ENCODE data around the gene MEF2D.

The MEF2D gene

DNA sequence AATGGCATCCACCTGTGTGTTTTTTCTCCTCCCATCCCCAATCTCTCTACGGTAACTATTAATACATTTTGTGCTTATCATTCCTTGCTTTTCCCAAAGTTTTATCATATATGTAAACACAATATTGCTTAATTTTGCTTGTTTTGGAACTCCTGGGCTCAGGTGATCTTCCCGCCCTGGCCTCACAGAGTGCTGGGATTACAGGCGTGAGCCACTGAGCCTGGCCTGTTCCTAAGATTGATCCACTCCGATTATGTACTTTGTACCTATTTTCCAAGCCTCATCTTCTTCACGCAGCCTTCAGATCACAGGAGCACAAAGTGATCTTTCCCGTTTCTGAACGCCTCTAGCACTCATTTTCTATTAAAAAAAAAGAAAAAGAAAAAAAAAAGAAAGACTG lies 45.2 kb downstream of the MEF2D start:
- H3K9ac ChIP-seq (ENCODE audit: low read length), result no peak overlapping the region
- H3K4me1 ChIP-seq (ENCODE audit: control insufficient read depth, low read depth, low read length), result peaks cover 10% of the 10 kb centered on the region
- H3K18ac ChIP-seq (ENCODE audit: low read length), result no peak overlapping the region
- no peak overlapping the region for H3K56ac ChIP-seq (ENCODE audit: low read length)
- DNase-seq, result no peak
- no peak overlapping the region for H2BK15ac ChIP-seq (replicated peaks; ENCODE audit: low read depth)
- no peak overlapping the region for H3K4me2 ChIP-seq (ENCODE audit: low read length)
- no peak overlapping the region for H2BK120ac ChIP-seq (ENCODE audit: low read depth, low read length)
- H3K4ac ChIP-seq (ENCODE audit: low read depth, low read length), result no peak overlapping the region
- H4K8ac ChIP-seq (ENCODE audit: low read depth, low read length), result no peak overlapping the region
- H3K27me3 ChIP-seq (ENCODE audit: insufficient read depth, low read length, poor library complexity), result no peaks in the 10 kb centered on the region
- no peaks in the 10 kb centered on the region for H3K36me3 ChIP-seq (ENCODE audit: control insufficient read depth, insufficient read depth, low read length)
- H3K79me2 ChIP-seq (ENCODE audit: control insufficient read depth, insufficient read depth, low read length), result no peaks in the 10 kb centered on the region
- no peaks in the 10 kb centered on the region for H3K79me1 ChIP-seq (ENCODE audit: low read length)
- H2BK5ac ChIP-seq (ENCODE audit: low read length), result no peak overlapping the region
- no peak overlapping the region for H2AK5ac ChIP-seq (ENCODE audit: low read length)
- no peak overlapping the region for H4K5ac ChIP-seq (ENCODE audit: low read length)
- H3K23ac ChIP-seq (ENCODE audit: low read length), result no peak overlapping the region
- WGBS (ENCODE audit: extremely low coverage, insufficient coverage, low lambda C conversion rate), result no CpG with 5 or more reads among the region's 7 CpGs
- no peak overlapping the region for H3K27ac ChIP-seq (ENCODE audit: low read depth, low read length)
- no peak overlapping the region for H3K4me3 ChIP-seq (ENCODE audit: low read length)

DNA sequence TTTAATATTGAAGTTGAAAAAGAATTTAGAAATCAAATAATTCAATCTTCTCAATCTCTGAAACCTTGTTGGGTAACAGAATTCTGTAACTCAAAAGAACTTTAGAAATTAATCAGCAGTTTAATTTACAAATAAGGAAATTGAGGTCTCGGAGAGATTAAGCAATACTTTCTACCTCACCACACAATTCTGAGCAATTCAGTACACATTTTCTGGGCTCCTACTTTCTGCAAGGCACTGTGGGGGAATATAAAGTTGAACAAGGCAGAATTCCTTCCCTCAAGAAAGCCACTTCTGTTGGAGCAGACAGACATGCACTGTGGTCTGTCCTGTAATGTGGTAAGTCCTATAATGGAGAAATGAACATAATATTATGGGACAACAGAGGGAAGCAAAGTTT lies 47.7 kb downstream of the MEF2D start:
- no CpG with 5 or more reads among the region's 1 CpG for WGBS (ENCODE audit: extremely low coverage, insufficient coverage, low lambda C conversion rate)

DNA sequence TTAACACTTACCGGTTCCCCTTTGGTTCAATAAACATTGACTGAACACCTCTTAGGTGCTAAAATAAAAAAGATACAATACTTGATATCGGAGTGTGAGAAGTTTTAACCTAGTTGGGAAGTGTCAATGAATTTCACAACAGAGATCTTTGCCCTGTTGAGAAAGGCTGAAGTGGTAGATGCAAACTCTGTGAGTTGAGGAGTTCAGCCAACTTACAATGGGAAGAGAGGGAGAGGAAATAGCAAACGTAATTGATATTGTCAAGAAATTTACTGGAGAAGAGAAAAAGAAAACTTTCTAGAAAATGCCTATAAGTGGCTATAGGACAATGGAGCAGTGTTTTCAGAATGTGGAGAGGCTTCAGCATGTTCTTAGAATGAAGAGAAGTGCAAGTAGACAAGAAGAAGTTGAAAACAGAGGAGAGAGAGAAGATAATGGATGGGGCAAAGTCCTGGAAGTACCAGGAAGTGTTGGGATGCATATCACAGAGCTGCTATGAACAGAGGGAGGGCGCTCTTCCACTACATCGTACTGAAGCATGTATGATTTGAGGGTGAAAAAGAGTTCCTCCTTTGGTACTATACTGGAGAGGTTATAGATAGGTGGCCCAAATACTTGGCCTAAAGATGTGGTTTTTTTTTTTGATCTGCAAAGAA lies 48.9 kb downstream of the MEF2D start:
- no peak overlapping the region for H2BK5ac ChIP-seq (ENCODE audit: low read length)
- H3K56ac ChIP-seq (ENCODE audit: low read length), result no peak overlapping the region
- H3K23ac ChIP-seq (ENCODE audit: low read length), result no peak overlapping the region
- H3K27me3 ChIP-seq (ENCODE audit: insufficient read depth, low read length, poor library complexity), result no peaks in the 10 kb centered on the region
- H2BK15ac ChIP-seq (replicated peaks; ENCODE audit: low read depth), result no peak overlapping the region
- no peak for DNase-seq
- no peak overlapping the region for H4K5ac ChIP-seq (ENCODE audit: low read length)
- H3K27ac ChIP-seq (ENCODE audit: low read depth, low read length), result no peak overlapping the region
- no peaks in the 10 kb centered on the region for H3K79me2 ChIP-seq (ENCODE audit: control insufficient read depth, insufficient read depth, low read length)
- no peak overlapping the region for H4K8ac ChIP-seq (ENCODE audit: low read depth, low read length)
- H3K9ac ChIP-seq (ENCODE audit: low read length), result no peak overlapping the region
- H3K36me3 ChIP-seq (ENCODE audit: control insufficient read depth, insufficient read depth, low read length), result no peaks in the 10 kb centered on the region
- no peak overlapping the region for H2AK5ac ChIP-seq (ENCODE audit: low read length)
- no peak overlapping the region for H2BK120ac ChIP-seq (ENCODE audit: low read depth, low read length)
- no peak overlapping the region for H3K4ac ChIP-seq (ENCODE audit: low read depth, low read length)
- H3K4me3 ChIP-seq (ENCODE audit: low read length), result no peak overlapping the region
- no peaks in the 10 kb centered on the region for H3K79me1 ChIP-seq (ENCODE audit: low read length)
- no peak overlapping the region for H3K18ac ChIP-seq (ENCODE audit: low read length)
- no peak overlapping the region for H3K4me2 ChIP-seq (ENCODE audit: low read length)
- peaks cover 10% of the 10 kb centered on the region for H3K4me1 ChIP-seq (ENCODE audit: control insufficient read depth, low read depth, low read length)
- no CpG with 5 or more reads among the region's 5 CpGs for WGBS (ENCODE audit: extremely low coverage, insufficient coverage, low lambda C conversion rate)

More for the DNA sequence above, 47.7 kb downstream of the MEF2D start:
- Histone ChIP-seq H3K27me3 (ENCODE audit: insufficient read depth, low read length, poor library complexity) (no peaks in the 10 kb centered on the region), H4K5ac (ENCODE audit: low read length) (no peak overlapping the region), H3K4ac (ENCODE audit: low read depth, low read length) (no peak overlapping the region), H3K23ac (ENCODE audit: low read length) (no peak overlapping the region), H3K79me1 (ENCODE audit: low read length) (no peaks in the 10 kb centered on the region), H3K4me1 (ENCODE audit: control insufficient read depth, low read depth, low read length) (peaks cover 10% of the 10 kb centered on the region), H2BK120ac (ENCODE audit: low read depth, low read length) (no peak overlapping the region), H3K36me3 (ENCODE audit: control insufficient read depth, insufficient read depth, low read length) (no peaks in the 10 kb centered on the region), H4K8ac (ENCODE audit: low read depth, low read length) (no peak overlapping the region), H3K79me2 (ENCODE audit: control insufficient read depth, insufficient read depth, low read length) (no peaks in the 10 kb centered on the region), H2AK5ac (ENCODE audit: low read length) (no peak overlapping the region), H2BK5ac (ENCODE audit: low read length) (no peak overlapping the region), H3K4me2 (ENCODE audit: low read length) (no peak overlapping the region), H3K9ac (ENCODE audit: low read length) (no peak overlapping the region), H2BK15ac (replicated peaks; ENCODE audit: low read depth) (no peak overlapping the region), H3K27ac (ENCODE audit: low read depth, low read length) (no peak overlapping the region), H3K18ac (ENCODE audit: low read length) (no peak overlapping the region), H3K56ac (ENCODE audit: low read length) (no peak overlapping the region), H3K4me3 (ENCODE audit: low read length) (no peak overlapping the region)
- DNase-seq, result no peak

DNA sequence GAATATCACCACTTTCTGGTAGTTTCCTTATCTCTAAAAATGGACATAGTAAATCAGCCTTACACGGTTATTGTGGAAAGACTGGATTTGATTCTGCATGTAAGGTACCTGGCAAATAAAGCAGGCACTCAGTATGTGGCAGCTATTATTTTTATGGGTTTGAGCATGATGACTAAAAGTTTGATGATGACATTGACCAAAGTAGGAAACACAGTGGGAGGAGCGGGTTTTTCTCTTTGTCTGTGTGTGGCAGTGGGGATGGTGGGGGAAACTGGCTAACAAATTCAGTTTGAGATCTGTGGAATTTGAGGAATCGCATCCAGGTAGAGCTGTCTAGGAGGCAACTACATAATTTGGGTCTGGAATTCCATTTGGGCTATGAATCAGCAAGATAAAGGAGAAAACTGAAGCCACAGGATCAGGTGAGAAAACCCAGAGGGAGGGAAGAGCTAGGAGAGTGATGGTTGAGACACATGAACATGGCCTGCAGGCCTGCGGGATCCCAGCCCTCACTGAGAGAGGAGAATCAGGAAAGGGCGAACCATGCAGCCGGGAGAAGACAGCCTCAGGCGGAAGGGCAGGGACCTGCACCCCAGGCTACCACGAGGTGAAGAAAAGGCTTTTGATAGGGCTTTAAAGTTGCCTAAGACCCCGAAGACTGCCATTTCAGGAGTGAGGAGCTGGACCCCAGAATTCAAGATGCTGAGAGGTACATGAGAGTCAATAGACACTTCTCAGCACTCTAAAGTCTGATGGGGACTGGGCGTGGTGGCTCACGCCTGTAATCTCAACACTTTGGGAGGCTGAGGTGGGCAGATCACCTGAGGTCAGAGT lies 52.2 kb downstream of the MEF2D start:
- no peaks in the 10 kb centered on the region for H3K79me2 ChIP-seq (ENCODE audit: control insufficient read depth, insufficient read depth, low read length)
- H3K27ac ChIP-seq (ENCODE audit: low read depth, low read length), result no peak overlapping the region
- no peak overlapping the region for H2BK120ac ChIP-seq (ENCODE audit: low read depth, low read length)
- no peak overlapping the region for H4K8ac ChIP-seq (ENCODE audit: low read depth, low read length)
- H3K27me3 ChIP-seq (ENCODE audit: insufficient read depth, low read length, poor library complexity), result no peaks in the 10 kb centered on the region
- H3K4me3 ChIP-seq (ENCODE audit: low read length), result no peak overlapping the region
- no CpG with 5 or more reads among the region's 11 CpGs for WGBS (ENCODE audit: extremely low coverage, insufficient coverage, low lambda C conversion rate)
- no peak overlapping the region for H3K4me2 ChIP-seq (ENCODE audit: low read length)
- H3K4ac ChIP-seq (ENCODE audit: low read depth, low read length), result no peak overlapping the region
- no peak overlapping the region for H2BK5ac ChIP-seq (ENCODE audit: low read length)
- H3K4me1 ChIP-seq (ENCODE audit: control insufficient read depth, low read depth, low read length), result peaks cover 8% of the 10 kb centered on the region
- H3K36me3 ChIP-seq (ENCODE audit: control insufficient read depth, insufficient read depth, low read length), result no peaks in the 10 kb centered on the region
- no peak overlapping the region for H2AK5ac ChIP-seq (ENCODE audit: low read length)
- no peak overlapping the region for H3K18ac ChIP-seq (ENCODE audit: low read length)
- peak overlapping the region; percentile 30 for H3K56ac ChIP-seq (ENCODE audit: low read length)
- no peak overlapping the region for H3K23ac ChIP-seq (ENCODE audit: low read length)
- H2BK15ac ChIP-seq (replicated peaks; ENCODE audit: low read depth), result no peak overlapping the region
- H3K9ac ChIP-seq (ENCODE audit: low read length), result no peak overlapping the region
- DNase-seq, result peak; percentile 63
- H3K79me1 ChIP-seq (ENCODE audit: low read length), result no peaks in the 10 kb centered on the region
- no peak overlapping the region for H4K5ac ChIP-seq (ENCODE audit: low read length)

DNA sequence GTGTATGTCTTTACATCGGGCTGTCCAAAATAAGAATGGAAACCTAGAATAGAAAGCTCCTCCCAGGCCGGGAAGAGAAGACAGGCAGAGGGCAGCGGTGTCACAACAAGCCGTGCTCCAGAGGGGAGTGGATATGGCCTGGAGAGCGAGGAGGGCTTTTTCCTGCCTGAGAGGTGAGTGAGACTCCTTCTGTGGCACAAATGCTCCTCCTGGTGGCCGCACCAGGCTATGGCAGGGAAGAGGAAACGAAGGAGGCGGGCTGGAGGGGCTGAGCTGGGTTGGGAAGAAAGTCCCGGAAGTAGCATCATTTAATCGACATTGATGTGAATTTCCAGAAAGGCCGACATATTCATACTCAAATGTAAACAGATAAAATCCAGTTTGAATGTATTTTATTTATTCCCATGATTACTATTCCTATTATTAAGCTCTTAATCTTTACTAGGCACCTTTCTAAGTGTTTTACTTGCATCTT lies 54.7 kb downstream of the MEF2D start:
- WGBS (ENCODE audit: extremely low coverage, insufficient coverage, low lambda C conversion rate), result no CpG with 5 or more reads among the region's 11 CpGs
- peak; percentile 95 for DNase-seq
- Histone ChIP-seq H3K18ac (ENCODE audit: low read length) (no peak overlapping the region), H3K79me2 (ENCODE audit: control insufficient read depth, insufficient read depth, low read length) (no peaks in the 10 kb centered on the region), H3K56ac (ENCODE audit: low read length) (no peak overlapping the region), H3K27ac (ENCODE audit: low read depth, low read length) (no peak overlapping the region), H3K36me3 (ENCODE audit: control insufficient read depth, insufficient read depth, low read length) (no peaks in the 10 kb centered on the region), H3K23ac (ENCODE audit: low read length) (no peak overlapping the region), H4K5ac (ENCODE audit: low read length) (no peak overlapping the region), H3K4me2 (ENCODE audit: low read length) (no peak overlapping the region), H3K4ac (ENCODE audit: low read depth, low read length) (no peak overlapping the region), H3K4me3 (ENCODE audit: low read length) (no peak overlapping the region), H3K79me1 (ENCODE audit: low read length) (no peaks in the 10 kb centered on the region), H2AK5ac (ENCODE audit: low read length) (no peak overlapping the region), H3K27me3 (ENCODE audit: insufficient read depth, low read length, poor library complexity) (peaks cover 11% of the 10 kb centered on the region), H3K4me1 (ENCODE audit: control insufficient read depth, low read depth, low read length) (peaks cover 6% of the 10 kb centered on the region), H2BK15ac (replicated peaks; ENCODE audit: low read depth) (no peak overlapping the region), H4K8ac (ENCODE audit: low read depth, low read length) (no peak overlapping the region), H2BK5ac (ENCODE audit: low read length) (no peak overlapping the region), H3K9ac (ENCODE audit: low read length) (no peak overlapping the region), H2BK120ac (ENCODE audit: low read depth, low read length) (no peak overlapping the region)

Measured in mesendoderm (in vitro differentiated cells).